Endodermal cell (in vitro differentiated cells): ENCODE measurements around the gene PLSCR3. TPM values are rescaled to one million over a fixed set of nuclear protein-coding genes. Genes with fewer than 3 reads are reported as not detected.

Experiments used
- DNase-seq: peaks from one replicate; pipeline ENCODE4 v3.0.0-alpha.2; 2017
- H3K27ac ChIP-seq: 2 replicates; pipeline ENCODE4 v1.5.1; 2013; ENCODE audit warnings: mild to moderate bottlenecking, low read depth, low read length, moderate library complexity
- H3K27me3 ChIP-seq: 2 replicates; pipeline ENCODE4 v1.6.1; 2013; ENCODE audit warnings: mild to moderate bottlenecking, low read length, moderate library complexity; ENCODE audit not compliant: insufficient read depth, control insufficient read depth, poor library complexity, severe bottlenecking
- H3K36me3 ChIP-seq: 2 replicates; pipeline ENCODE4 v1.7.0; 2013; ENCODE audit warnings: mild to moderate bottlenecking, low read length, moderate library complexity; ENCODE audit not compliant: control insufficient read depth, insufficient read depth
- H3K4me1 ChIP-seq: one replicate; pipeline ENCODE4 v1.7.0; 2013; ENCODE audit warnings: low read length; ENCODE audit not compliant: control insufficient read depth, insufficient read depth
- H3K4me3 ChIP-seq: 2 replicates; pipeline ENCODE4 v1.5.1; 2013; ENCODE audit warnings: mild to moderate bottlenecking, low read length, moderate library complexity
- H3K9ac ChIP-seq: 2 replicates; pipeline ENCODE4 v1.6.1; 2013; ENCODE audit warnings: mild to moderate bottlenecking, low read length, moderate library complexity; ENCODE audit not compliant: poor library complexity, severe bottlenecking; ENCODE audit errors: extremely low read depth
- H3K9me3 ChIP-seq: 2 replicates; pipeline ENCODE4 v1.6.1; 2013; ENCODE audit warnings: mild to moderate bottlenecking, low read length, moderate library complexity; ENCODE audit not compliant: control insufficient read depth
- H3K27ac Mint-ChIP-seq: 2 replicates; pipeline ENCODE4 v1.8.0; 2020; ENCODE audit warnings: mixed read lengths
- H3K27me3 Mint-ChIP-seq: 2 replicates; pipeline ENCODE4 v1.8.0; 2021; ENCODE audit warnings: mild to moderate bottlenecking, mixed read lengths; ENCODE audit not compliant: insufficient read depth
- H3K36me3 Mint-ChIP-seq: 2 replicates; pipeline ENCODE4 v1.8.0; 2020; ENCODE audit warnings: low read depth, mixed read lengths
- H3K4me1 Mint-ChIP-seq: 2 replicates; pipeline ENCODE4 v1.8.0; 2020; ENCODE audit warnings: mixed read lengths
- H3K4me3 Mint-ChIP-seq: 2 replicates; pipeline ENCODE4 v1.8.0; 2020; ENCODE audit warnings: mild to moderate bottlenecking, moderate library complexity, mixed read lengths
- H3K9me3 Mint-ChIP-seq: 2 replicates; pipeline ENCODE4 v1.8.0; 2020; ENCODE audit warnings: mild to moderate bottlenecking, mixed read lengths
- WGBS, 2 experiments: methylation state at CpG; one replicate each; pipeline versions ENCODE4 v1.1.5 to v1.1.7; 2013; ENCODE audit warnings: missing lambda C conversion rate in 2 of 2, mixed read lengths in 1 of 2; ENCODE audit not compliant: insufficient coverage in 1 of 2, insufficient read length in 1 of 2; 5-methylcytosine and 5-hydroxymethylcytosine counted together
- total RNA-seq, 2 donors: library from RNA; stranded (reverse); fragmentation: NEBNext Ultra II Directional in 1 of 2; extraction: Animal tissue kit (Norgen Biotek cat#: 25700) in 1 of 2; gene quantifications; 2 replicates in 1 of 2; 3 replicates in 1 of 2; pipeline ENCODE4 v1.2.1, GENCODE V29; 2021
- TF ChIP-seq, protein P1 (sequence below): fragments of 200-600 bp; sonication (generic); conservative IDR thresholded peaks from 2 replicates; pipeline ENCODE4 v1.5.0; 2021; ENCODE audit warnings: antibody characterized with exemption, mild to moderate bottlenecking

Gene PLSCR3
- total RNA-seq, 2 donors from 2014 or later = 21.0 to 26.2 TPM

GRCh38 chr17:7383371-7383741, 11.0 kb downstream of the PLSCR3 start:
- 92 to 93% methylated on average over 6 to 11 of the region's 11 CpGs for WGBS, 2 experiments
- Histone ChIP-seq H3K4me3 (no peak overlapping the region), H3K27me3 (peaks cover 39% of the 10 kb centered on the region), H3K9me3 (peaks cover 9% of the 10 kb centered on the region), H3K27ac (no peak overlapping the region), H3K4me1 (peaks cover 4% of the 10 kb centered on the region), H3K36me3 (no peaks in the 10 kb centered on the region), H3K9ac (no peak overlapping the region)
- peaks cover 9% of the 10 kb centered on the region for H3K4me1 Mint-ChIP-seq
- H3K4me3 Mint-ChIP-seq = no peak overlapping the region
- H3K9me3 Mint-ChIP-seq = peaks cover 5% of the 10 kb centered on the region
- TF ChIP-seq, protein P1, sequence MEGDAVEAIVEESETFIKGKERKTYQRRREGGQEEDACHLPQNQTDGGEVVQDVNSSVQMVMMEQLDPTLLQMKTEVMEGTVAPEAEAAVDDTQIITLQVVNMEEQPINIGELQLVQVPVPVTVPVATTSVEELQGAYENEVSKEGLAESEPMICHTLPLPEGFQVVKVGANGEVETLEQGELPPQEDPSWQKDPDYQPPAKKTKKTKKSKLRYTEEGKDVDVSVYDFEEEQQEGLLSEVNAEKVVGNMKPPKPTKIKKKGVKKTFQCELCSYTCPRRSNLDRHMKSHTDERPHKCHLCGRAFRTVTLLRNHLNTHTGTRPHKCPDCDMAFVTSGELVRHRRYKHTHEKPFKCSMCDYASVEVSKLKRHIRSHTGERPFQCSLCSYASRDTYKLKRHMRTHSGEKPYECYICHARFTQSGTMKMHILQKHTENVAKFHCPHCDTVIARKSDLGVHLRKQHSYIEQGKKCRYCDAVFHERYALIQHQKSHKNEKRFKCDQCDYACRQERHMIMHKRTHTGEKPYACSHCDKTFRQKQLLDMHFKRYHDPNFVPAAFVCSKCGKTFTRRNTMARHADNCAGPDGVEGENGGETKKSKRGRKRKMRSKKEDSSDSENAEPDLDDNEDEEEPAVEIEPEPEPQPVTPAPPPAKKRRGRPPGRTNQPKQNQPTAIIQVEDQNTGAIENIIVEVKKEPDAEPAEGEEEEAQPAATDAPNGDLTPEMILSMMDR = no peak
- H3K27me3 Mint-ChIP-seq = peaks cover 46% of the 10 kb centered on the region
- H3K27ac Mint-ChIP-seq = no peak overlapping the region
- H3K36me3 Mint-ChIP-seq = peaks cover 20% of the 10 kb centered on the region
- peak; percentile 49 for DNase-seq

GRCh38 chr17:7382901-7383300, 11.4 kb downstream of the PLSCR3 start:
- Histone ChIP-seq H3K4me3 (no peak overlapping the region), H3K4me1 (peaks cover 4% of the 10 kb centered on the region), H3K9ac (no peak overlapping the region), H3K9me3 (peaks cover 9% of the 10 kb centered on the region), H3K36me3 (no peaks in the 10 kb centered on the region), H3K27ac (no peak overlapping the region), H3K27me3 (peaks cover 39% of the 10 kb centered on the region)
- peaks cover 18% of the 10 kb centered on the region for H3K36me3 Mint-ChIP-seq
- DNase-seq = peak; percentile 53
- H3K4me1 Mint-ChIP-seq = peaks cover 9% of the 10 kb centered on the region
- no peak overlapping the region for H3K27ac Mint-ChIP-seq
- 88 to 92% methylated on average over 9 to 10 of the region's 10 CpGs for WGBS, 2 experiments
- H3K9me3 Mint-ChIP-seq = peaks cover 5% of the 10 kb centered on the region
- no peak overlapping the region for H3K4me3 Mint-ChIP-seq
- TF ChIP-seq, protein P1 = no peak
- H3K27me3 Mint-ChIP-seq = peaks cover 46% of the 10 kb centered on the region

DNA sequence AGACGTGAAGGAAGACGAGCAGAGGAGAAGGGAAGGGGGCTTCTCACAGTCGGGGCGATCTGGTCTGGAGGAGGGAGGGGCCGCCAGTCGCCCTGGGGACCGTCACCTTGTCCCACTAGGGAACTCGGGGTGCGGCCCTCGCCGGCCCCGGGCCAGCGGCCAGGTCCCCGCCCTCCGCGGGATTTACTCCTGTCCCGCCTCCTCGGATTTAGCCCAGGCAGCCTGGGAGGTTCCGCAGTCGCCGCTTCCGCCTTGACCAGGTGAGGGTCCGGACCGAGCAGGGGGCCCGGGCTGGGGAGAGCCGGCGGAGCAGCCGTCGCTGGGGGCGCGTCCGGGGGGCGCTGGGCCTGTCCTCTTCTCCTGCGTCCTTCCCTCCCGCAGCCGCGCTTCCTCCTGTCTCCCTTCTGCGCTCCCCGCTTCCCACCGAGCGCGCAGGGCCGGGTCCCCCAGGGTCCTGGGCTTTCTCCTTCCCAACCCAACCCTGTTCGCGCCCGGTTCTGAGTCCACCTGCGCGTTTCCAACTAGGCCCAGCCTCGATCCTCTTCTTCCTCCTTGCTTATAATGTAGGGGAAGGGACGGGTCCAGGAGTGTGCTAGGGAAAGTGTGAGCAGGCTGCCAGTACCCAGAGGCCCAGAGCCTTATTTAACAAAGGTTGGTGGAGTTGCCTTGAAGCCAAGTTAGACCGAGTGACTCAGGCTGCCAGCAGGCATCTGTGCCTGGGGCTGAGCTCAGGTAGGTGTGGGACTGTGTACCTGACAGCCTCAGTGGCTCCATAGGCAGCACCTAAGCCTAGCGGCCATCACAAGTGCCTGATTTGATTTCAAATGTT, 13.3 kb downstream of the PLSCR3 start, which contains the start of gene TNK1:
TNK1 (plus strand) TSS at position 235 of the 829 bp plus-strand sequence. CDS start 1,838 bp downstream, outside the sequence.
- peaks cover 39% of the 10 kb centered on the region for H3K27me3 ChIP-seq
- Mint-ChIP-seq H3K4me1 (peaks cover 9% of the 10 kb centered on the region), H3K36me3 (peaks cover 6% of the 10 kb centered on the region), H3K9me3 (peaks cover 5% of the 10 kb centered on the region), H3K27ac (no peak within 1 kb of the TSS), H3K4me3 (peak within 1 kb of the TSS; percentile 72), H3K27me3 (peaks cover 47% of the 10 kb centered on the region)
- TF ChIP-seq, protein P1 = peak; percentile 37
- WGBS, 2 experiments = 7 to 9% methylated on average over 27 to 52 of the region's 52 CpGs
- peaks cover 9% of the 10 kb centered on the region for H3K9me3 ChIP-seq
- H3K4me3 ChIP-seq = peak within 1 kb of the TSS; percentile 84
- H3K9ac ChIP-seq = peak within 1 kb of the TSS; percentile 45
- peaks cover 4% of the 10 kb centered on the region for H3K4me1 ChIP-seq
- H3K27ac ChIP-seq = no peak within 1 kb of the TSS
- no peaks in the 10 kb centered on the region for H3K36me3 ChIP-seq
- DNase-seq = peak; percentile 87
